Ovary (tissue), 3 donors: ENCODE results near the gene WNK1.

Source experiments
- CTCF ChIP-seq, 3 donors: fragments of 450-650 bp in 2 of 3; fragments of 200-600 bp in 1 of 3; IDR thresholded peaks; one replicate each; pipeline versions ENCODE4 v1.5.1 to v1.8.0; 2016 to 2022; ENCODE audit warnings: antibody characterized with exemption in 3 of 3, mild to moderate bottlenecking in 1 of 3
- EP300 ChIP-seq: sonication (generic); formaldehyde crosslinking; IDR thresholded peaks from one replicate; pipeline ENCODE4 v1.6.1; 2017; ENCODE audit warnings: antibody characterized with exemption
- POLR2A ChIP-seq: fragments of 450-650 bp; IDR thresholded peaks from one replicate; pipeline ENCODE4 v1.6.1; 2017; ENCODE audit warnings: antibody characterized with exemption, mild to moderate bottlenecking, moderate library complexity
- donor health status: DM: no; HTN: no; CAD: no.

- no peak for TF ChIP-seq CTCF (IDR thresholded peaks at IDR 0.05)
- no peak for TF ChIP-seq POLR2A
- TF ChIP-seq EP300 = no peak
Observed at GRCh38 chr12:718756-719102, 33.6 kb upstream of the WNK1 start.
